PC-3 (cell line): ENCODE measurements around the gene NUDT3. TPM values are rescaled to one million over a fixed set of nuclear protein-coding genes. Genes with fewer than 3 reads are reported as not detected.
"Not testable (repeated sequence)": the region's sequence is repeated elsewhere in the genome, so short reads cannot be mapped to it uniquely, and the experiment has no call there.

Source experiments
- ATAC-seq: fragments of 200-7000 bp; cut with Tn5 transposase; 2 replicates; pipeline ENCODE4 v1.9.1; 2020; ENCODE audit warnings: mild to moderate bottlenecking, moderate library complexity
- BruUV-seq: library from RNA; stranded (reverse); fragments of 400-500 nt; replicated peaks from 2 replicates; lab custom pipeline; 2021; lab: Mats Ljungman, UMichigan
- CTCF ChIA-PET: fragments of 300-600 bp; sonication (Branson Sonifier 250); formaldehyde crosslinking; loops from one replicate; lab custom pipeline; 2022; ENCODE audit warnings: antibody characterized with exemption; lab: Charles Lee
- POLR2A ChIA-PET: fragments of 300-600 bp; sonication (Branson Sonifier 250); formaldehyde crosslinking; loops from one replicate; lab custom pipeline; 2022; ENCODE audit warnings: antibody characterized with exemption; ENCODE audit not compliant: unreplicated experiment; lab: Charles Lee
- DNase-seq: peaks from one replicate; pipeline ENCODE4 v3.0.0-alpha.2; 2015
- H2AFZ ChIP-seq: fragments of 300-600 bp; sonication (generic); 2 replicates; pipeline ENCODE4 v1.6.0; 2016; ENCODE audit warnings: antibody characterized with exemption, low read length
- H3F3A ChIP-seq: fragments of 300-600 bp; sonication (generic); one replicate; pipeline ENCODE4 v1.6.0; 2017; ENCODE audit warnings: antibody characterized with exemption, low read length, control low read depth, mild to moderate bottlenecking; ENCODE audit not compliant: unreplicated experiment
- H3K27ac ChIP-seq: fragments of 300-600 bp; sonication (generic); 2 replicates; pipeline ENCODE4 v1.5.1; 2016; ENCODE audit warnings: mild to moderate bottlenecking, low read length
- H3K27me3 ChIP-seq: fragments of 300-600 bp; sonication (generic); 2 replicates; pipeline ENCODE4 v1.6.1; 2016; ENCODE audit warnings: low read length, mixed read lengths
- H3K36me3 ChIP-seq: fragments of 300-600 bp; sonication (generic); 2 replicates; pipeline ENCODE4 v1.6.1; 2016; ENCODE audit warnings: low read depth, mixed run types, low read length, mixed read lengths
- H3K4me1 ChIP-seq: fragments of 300-600 bp; sonication (generic); 2 replicates; pipeline ENCODE4 v1.5.1; 2016; ENCODE audit warnings: low read length; ENCODE audit not compliant: insufficient read depth
- H3K4me2 ChIP-seq: fragments of 300-600 bp; sonication (generic); 2 replicates; pipeline ENCODE4 v1.6.0; 2016; ENCODE audit warnings: low read length
- H3K4me3 ChIP-seq: fragments of 300-600 bp; sonication (generic); 2 replicates; pipeline ENCODE4 v1.5.1; 2016; ENCODE audit warnings: mild to moderate bottlenecking, low read length, mixed read lengths
- H3K79me2 ChIP-seq: fragments of 300-600 bp; sonication (generic); 2 replicates; pipeline ENCODE4 v1.6.1; 2017; ENCODE audit warnings: low read length, mixed read lengths
- H3K9ac ChIP-seq: fragments of 300-600 bp; sonication (generic); 2 replicates; pipeline ENCODE4 v1.6.0; 2016; ENCODE audit warnings: mild to moderate bottlenecking, low read length
- H3K9me2 ChIP-seq: fragments of 300-600 bp; sonication (generic); replicated peaks from 2 replicates; pipeline ENCODE4 v1.6.1; 2016; ENCODE audit warnings: mixed run types, low read length, mixed read lengths
- H3K9me3 ChIP-seq: fragments of 300-600 bp; sonication (generic); 2 replicates; pipeline ENCODE4 v1.6.1; 2016; ENCODE audit warnings: low read length, mixed read lengths
- H4K20me1 ChIP-seq: fragments of 300-600 bp; sonication (generic); 2 replicates; pipeline ENCODE4 v1.6.1; 2016; ENCODE audit warnings: low read length, mixed read lengths
- CTCF ChIP-seq: fragments of 300-600 bp; sonication (generic); conservative IDR thresholded peaks from 2 replicates; pipeline ENCODE4 v1.5.1; 2017; ENCODE audit warnings: antibody characterized with exemption, low read depth, mild to moderate bottlenecking, low read length
- EZH2 ChIP-seq: fragments of 300-600 bp; sonication (generic); IDR thresholded peaks from one replicate; pipeline ENCODE4 v1.6.1; 2017; ENCODE audit warnings: antibody characterized with exemption, mild to moderate bottlenecking, low read length; ENCODE audit not compliant: unreplicated experiment
- EZH2phosphoT487 ChIP-seq: fragments of 300-600 bp; sonication (generic); IDR thresholded peaks from 2 replicates; pipeline ENCODE4 v1.6.1; 2018; ENCODE audit warnings: mild to moderate bottlenecking, antibody characterized with exemption, low read length, borderline replicate concordance
- intact Hi-C: fragments of 100-400 bp; cut with micrococcal nuclease; formaldehyde crosslinking; loops from 2 replicates; pipeline ENCODE4 v1.9.0; 2023
- total RNA-seq: library from RNA; depleted of rRNA; stranded (reverse); fragments of >200 nt; gene quantifications from 2 replicates; pipeline ENCODE4 v1.2.3, GENCODE V29; 2014

NUDT3 gene
- total RNA-seq, 1 experiment from 2014 or later = 24.6 TPM

DNA sequence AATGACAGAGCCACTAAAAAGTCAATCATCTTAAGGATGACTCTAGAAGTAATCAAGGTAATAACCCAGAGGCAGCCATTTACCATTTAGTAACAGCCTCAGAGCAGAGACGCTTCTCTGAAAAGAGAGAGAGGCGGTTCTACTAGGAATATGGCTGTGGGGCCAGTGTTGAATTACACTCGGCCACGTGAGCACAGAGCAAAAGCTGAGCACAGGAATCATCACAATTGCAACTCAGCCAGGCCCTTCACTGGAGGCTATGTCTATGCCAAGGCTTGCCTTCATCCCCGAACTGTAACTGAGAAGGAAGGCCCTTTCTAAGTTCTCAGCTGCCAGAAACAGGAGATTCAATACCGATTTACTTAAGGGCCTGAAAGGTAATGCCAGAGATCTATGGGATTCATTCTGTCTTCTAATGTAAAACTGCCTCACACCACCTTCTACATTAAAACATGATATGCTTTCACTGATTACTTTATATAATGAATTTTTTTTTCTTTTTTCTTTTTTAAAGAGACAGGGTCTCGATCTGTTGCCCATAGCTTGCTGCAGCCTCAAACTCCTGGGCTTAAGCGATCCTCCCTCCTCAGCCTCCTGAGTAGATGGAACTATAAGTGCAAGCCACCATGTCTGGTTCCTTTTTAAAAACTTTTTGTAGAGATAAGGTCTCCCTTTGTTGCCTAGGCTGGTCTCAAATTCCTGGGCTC, 67.6 kb downstream of the NUDT3 start:
- no peaks in the 10 kb centered on the region for H3F3A ChIP-seq
- H3K79me2 ChIP-seq = 0 out of 2 replicates have a peak, but pooled peaks cover 12% of the 10 kb centered on the region
- ChIA-PET POLR2A (no interaction called here), CTCF (no interaction called here)
- no peaks in the 10 kb centered on the region for H3K36me3 ChIP-seq
- no peak overlapping the region for H3K27ac ChIP-seq
- no peaks in the 10 kb centered on the region for H3K9me2 ChIP-seq
- H3K4me1 ChIP-seq = no peaks in the 10 kb centered on the region
- intact Hi-C loops = no loop called here
- no peak overlapping the region for H3K4me3 ChIP-seq
- H3K9me3 ChIP-seq = no peaks in the 10 kb centered on the region
- no peak for ATAC-seq
- no peak overlapping the region for H2AFZ ChIP-seq
- no peak overlapping the region for H3K4me2 ChIP-seq
- TF ChIP-seq EZH2 (no peak), EZH2phosphoT487 (no peak), CTCF (no peak)
- no peaks in the 10 kb centered on the region for H4K20me1 ChIP-seq
- no TSS peak for BruUV-seq
- no peaks in the 10 kb centered on the region for H3K27me3 ChIP-seq
- no peak overlapping the region for H3K9ac ChIP-seq
- DNase-seq = no peak

GRCh38 chr6:34324221-34324620, 68.2 kb downstream of the NUDT3 start:
- H3K4me1 ChIP-seq, H3F3A ChIP-seq, intact Hi-C loops, POLR2A ChIA-PET, DNase-seq, CTCF ChIA-PET, H3K9me2 ChIP-seq, BruUV-seq, H3K4me3 ChIP-seq, H4K20me1 ChIP-seq, ATAC-seq, H3K27ac ChIP-seq, H2AFZ ChIP-seq, H3K27me3 ChIP-seq, H3K9ac ChIP-seq, H3K36me3 ChIP-seq, H3K9me3 ChIP-seq, H3K4me2 ChIP-seq: not testable (repeated sequence)
- 0 out of 2 replicates have a peak, but pooled peaks cover 14% of the 10 kb centered on the region for H3K79me2 ChIP-seq

DNA sequence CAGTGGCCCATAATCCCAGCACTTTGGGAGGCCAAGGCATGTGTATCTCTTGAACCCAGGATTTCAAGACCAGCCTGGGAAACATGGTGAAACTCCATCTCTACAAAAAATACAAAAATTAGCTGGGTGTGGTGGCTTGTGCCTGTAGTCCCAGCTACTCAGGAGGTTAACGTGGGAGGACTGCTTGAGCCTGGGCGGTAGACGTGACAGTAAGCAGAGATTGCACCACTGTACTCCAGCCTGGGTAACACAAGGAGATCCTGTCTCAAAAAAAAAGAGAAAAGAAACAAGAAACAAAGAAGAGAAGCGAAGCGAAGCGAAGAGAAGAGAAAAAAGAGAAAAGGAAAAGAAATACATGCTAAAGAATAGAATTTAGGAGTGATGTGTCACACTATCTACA, 69.2 kb downstream of the NUDT3 start:
- H3F3A ChIP-seq = no peaks in the 10 kb centered on the region

More for the DNA sequence above, 69.2 kb downstream of the NUDT3 start:
- ATAC-seq (no peak), DNase-seq (no peak)
- no peaks in the 10 kb centered on the region for H4K20me1 ChIP-seq
- no peaks in the 10 kb centered on the region for H3K4me1 ChIP-seq
- H3K9me2 ChIP-seq = no peaks in the 10 kb centered on the region
- ChIA-PET POLR2A (no interaction called here), CTCF (no interaction called here)
- H3K4me3 ChIP-seq = no peak overlapping the region
- no peaks in the 10 kb centered on the region for H3K27me3 ChIP-seq
- H3K79me2 ChIP-seq = 0 out of 2 replicates have a peak, but pooled peaks cover 16% of the 10 kb centered on the region
- TF ChIP-seq EZH2 = no peak
- no peak for TF ChIP-seq CTCF
- TF ChIP-seq EZH2phosphoT487 = no peak
- no peak overlapping the region for H3K9ac ChIP-seq
- H3K9me3 ChIP-seq = no peaks in the 10 kb centered on the region
- intact Hi-C loops = no loop called here
- no peaks in the 10 kb centered on the region for H3K36me3 ChIP-seq
- no TSS peak for BruUV-seq
- H3K4me2 ChIP-seq = no peak overlapping the region
- no peak overlapping the region for H2AFZ ChIP-seq
- no peak overlapping the region for H3K27ac ChIP-seq
